ENCODE data around the gene RBMS3. TPM values are rescaled to one million over a fixed set of nuclear protein-coding genes. Genes with fewer than 3 reads are reported as not detected.

RBMS3 gene
- total and polyA plus RNA-seq, 2 of the 8 experiments (the other 6 are each of a cell fraction or from before 2014, with no cell fraction given), result 3.7 to 6.9 TPM

DNA sequence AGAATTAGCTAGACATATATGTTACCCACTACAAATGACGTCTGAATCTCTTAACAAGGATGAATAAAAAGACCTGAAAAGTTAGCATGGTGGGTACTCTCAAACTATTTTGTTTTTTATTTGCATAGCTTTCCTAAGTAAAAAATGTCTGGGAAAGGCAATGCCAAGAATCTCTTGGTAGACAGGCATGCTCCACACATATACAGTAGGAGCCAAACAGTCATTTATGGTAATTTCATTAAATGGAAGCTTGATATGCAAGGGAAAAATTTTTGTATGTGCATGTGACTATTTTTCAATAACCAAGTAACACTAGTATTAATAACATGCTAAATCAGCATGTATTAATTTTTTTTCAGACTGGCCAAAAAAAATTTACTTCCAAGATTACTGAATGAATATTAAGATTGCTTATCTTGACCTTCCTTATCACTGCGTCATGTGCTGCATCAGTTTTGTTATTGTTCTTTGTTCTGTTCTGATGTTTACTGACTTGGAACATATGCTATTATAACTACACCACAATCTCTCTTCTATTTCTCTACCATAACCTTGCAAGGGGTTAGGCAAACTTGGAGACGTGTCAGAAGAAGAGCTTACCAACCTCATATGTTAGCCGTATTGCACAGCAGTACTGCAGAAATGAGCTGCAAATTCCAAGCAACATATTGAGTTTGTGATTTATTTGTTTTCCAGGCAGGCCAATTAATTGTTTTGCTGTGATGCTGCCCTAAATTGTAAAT lies 255.3 kb downstream of the RBMS3 start (continued):
- TF ChIP-seq ZNF274 (IDR thresholded peaks at IDR 0.05; ENCODE audit: borderline replicate concordance, extremely low read depth, low read length) (no peak), SP2 (IDR thresholded peaks at IDR 0.05; ENCODE audit: low read length) (no peak)
